OCI-LY7 (cell line): ENCODE results near the gene RPE. TPM values are rescaled to one million over a fixed set of nuclear protein-coding genes. Genes with fewer than 3 reads are reported as not detected.

ENCODE experiments used
- BruUV-seq: library from RNA; stranded (reverse); fragments of 400-500 nt; replicated peaks from 2 replicates; lab custom pipeline; 2021; lab: Mats Ljungman, UMichigan
- CTCF ChIA-PET: fragments of 300-600 bp; sonication (Branson Sonifier 250); formaldehyde crosslinking; loops from one replicate; lab custom pipeline; 2022; ENCODE audit warnings: antibody characterized with exemption; ENCODE audit not compliant: unreplicated experiment; lab: Charles Lee
- POLR2A ChIA-PET: fragments of 300-600 bp; sonication (Branson Sonifier 250); formaldehyde crosslinking; loops from one replicate; lab custom pipeline; 2022; ENCODE audit warnings: antibody characterized with exemption; lab: Charles Lee
- DNase-seq: peaks from one replicate; pipeline ENCODE4 v3.0.0-alpha.2; 2015; ENCODE audit warnings: low spot score
- H2AFZ ChIP-seq: fragments of 200-600 bp; sonication (generic), shearing (Covaris generic); 2 replicates; pipeline ENCODE4 v1.6.1; 2014; ENCODE audit warnings: mild to moderate bottlenecking, antibody characterized with exemption, low read length, moderate library complexity
- H3K27ac ChIP-seq: fragments of 200-600 bp; sonication (generic); 2 replicates; pipeline ENCODE4 v1.5.1; 2014; ENCODE audit warnings: mixed run types, low read depth, mild to moderate bottlenecking, moderate library complexity, low read length, inconsistent platforms; ENCODE audit not compliant: poor library complexity, severe bottlenecking
- H3K36me3 ChIP-seq: fragments of 200-600 bp; sonication (generic); 2 replicates; pipeline ENCODE4 v1.6.1; 2014; ENCODE audit warnings: mild to moderate bottlenecking, antibody characterized with exemption, low read length, moderate library complexity, mixed read lengths; ENCODE audit not compliant: insufficient read depth
- H3K4me1 ChIP-seq: fragments of 200-600 bp; sonication (generic); 2 replicates; pipeline ENCODE4 v1.5.1; 2014; ENCODE audit warnings: mild to moderate bottlenecking, low read length; ENCODE audit not compliant: insufficient read depth, poor library complexity, severe bottlenecking
- H3K4me2 ChIP-seq: fragments of 200-600 bp; sonication (generic); 2 replicates; pipeline ENCODE4 v1.6.1; 2014; ENCODE audit warnings: mild to moderate bottlenecking, low read length
- H3K4me3 ChIP-seq: fragments of 200-600 bp; sonication (generic); 2 replicates; pipeline ENCODE4 v1.5.1; 2014; ENCODE audit warnings: mild to moderate bottlenecking, low read depth, low read length; ENCODE audit not compliant: poor library complexity, severe bottlenecking
- H3K79me2 ChIP-seq: fragments of 200-600 bp; sonication (generic); 2 replicates; pipeline ENCODE4 v1.6.1; 2016; ENCODE audit warnings: low read depth, mild to moderate bottlenecking, low read length, moderate library complexity, mixed read lengths; ENCODE audit not compliant: insufficient read depth
- H3K9me2 ChIP-seq: fragments of 200-600 bp; sonication (generic); 2 replicates; pipeline ENCODE4 v1.6.1; 2016; ENCODE audit warnings: mild to moderate bottlenecking, low read length, mixed read lengths; ENCODE audit not compliant: insufficient read depth
- H3K9me3 ChIP-seq: fragments of 200-600 bp; sonication (generic); 2 replicates; pipeline ENCODE4 v1.6.1; 2014; ENCODE audit warnings: mild to moderate bottlenecking, mixed run types, low read length, mixed read lengths
- H4K20me1 ChIP-seq: fragments of 200-600 bp; sonication (generic); 2 replicates; pipeline ENCODE4 v1.6.1; 2014; ENCODE audit warnings: mild to moderate bottlenecking, antibody characterized with exemption, low read length, moderate library complexity, mixed read lengths; ENCODE audit not compliant: insufficient read depth
- CTCF ChIP-seq: fragments of 200-600 bp; sonication (generic); conservative IDR thresholded peaks from 2 replicates; pipeline ENCODE4 v1.5.1; 2014; ENCODE audit warnings: mild to moderate bottlenecking, antibody characterized with exemption, low read length, moderate library complexity, mixed read lengths
- EZH2phosphoT487 ChIP-seq: fragments of 200-600 bp; sonication (generic); IDR thresholded peaks from 2 replicates; pipeline ENCODE4 v1.6.1; 2018; ENCODE audit warnings: low read depth, borderline replicate concordance, mild to moderate bottlenecking, mixed run types, antibody characterized with exemption, low read length, moderate library complexity, mixed read lengths
- intact Hi-C: fragments of 100-400 bp; cut with micrococcal nuclease; formaldehyde crosslinking; loops from one replicate; pipeline ENCODE4 v1.10.0; 2022; ENCODE audit not compliant: unreplicated experiment
- total RNA-seq, 2 experiments: library from RNA; depleted of rRNA in 1 of 2; stranded (reverse); fragments of >200 nt in 1 of 2; shearing (Covaris generic) in 1 of 2; gene quantifications; 2 replicates each; pipeline ENCODE4 v1.2.3, GENCODE V29; 2014 to 2022

RPE gene
- total RNA-seq, 2 experiments from 2014 or later: 63.5 to 83.5 TPM

GRCh38 chr2:210009126-210009525, 6.7 kb downstream of the RPE start:
- Histone ChIP-seq H3K9me3 (no peaks in the 10 kb centered on the region), H2AFZ (no peak overlapping the region), H3K4me1 (peaks cover 22% of the 10 kb centered on the region), H3K9me2 (no peaks in the 10 kb centered on the region), H3K4me3 (no peak overlapping the region), H3K36me3 (peaks cover 100% of the 10 kb centered on the region), H3K27ac (no peak overlapping the region), H3K79me2 (peaks cover 98% of the 10 kb centered on the region), H4K20me1 (peaks cover 49% of the 10 kb centered on the region), H3K4me2 (no peak overlapping the region)
- DNase-seq: no peak
- intact Hi-C loops: no loop called here
- BruUV-seq: no TSS peak
- CTCF ChIA-PET: no interaction called here
- TF ChIP-seq CTCF: no peak
- TF ChIP-seq EZH2phosphoT487: no peak
- POLR2A ChIA-PET: no interaction called here

- intact Hi-C loops: no loop called here
- H3K4me3 ChIP-seq: no peak overlapping the region
- no peaks in the 10 kb centered on the region for H3K9me3 ChIP-seq
- no peak overlapping the region for H2AFZ ChIP-seq
- no peaks in the 10 kb centered on the region for H3K9me2 ChIP-seq
- H3K4me2 ChIP-seq: no peak overlapping the region
- DNase-seq: no peak
- TF ChIP-seq EZH2phosphoT487: no peak
- no peak for TF ChIP-seq CTCF
- CTCF ChIA-PET: no interaction called here
- H4K20me1 ChIP-seq: peaks cover 44% of the 10 kb centered on the region
- no TSS peak for BruUV-seq
- peaks cover 96% of the 10 kb centered on the region for H3K79me2 ChIP-seq
- peaks cover 99% of the 10 kb centered on the region for H3K36me3 ChIP-seq
- H3K27ac ChIP-seq: no peak overlapping the region
- POLR2A ChIA-PET: interaction anchor here (0.7 kb wide), 1 partner anchor 14 kb away, joined by 5 read pairs; no protein-coding TSS in a partner anchor
- H3K4me1 ChIP-seq: peaks cover 14% of the 10 kb centered on the region
Observed at GRCh38 chr2:210009896-210010295, 7.5 kb downstream of the RPE start.

- H2AFZ ChIP-seq: no peak overlapping the region
- no peak overlapping the region for H3K27ac ChIP-seq
- H3K9me3 ChIP-seq: no peaks in the 10 kb centered on the region
- no peak for DNase-seq
- H3K36me3 ChIP-seq: peaks cover 99% of the 10 kb centered on the region
- H3K4me3 ChIP-seq: no peak overlapping the region
- TF ChIP-seq EZH2phosphoT487 (no peak), CTCF (no peak)
- intact Hi-C loops: no loop called here
- no peaks in the 10 kb centered on the region for H3K4me1 ChIP-seq
- CTCF ChIA-PET: no interaction called here
- peaks cover 2% of the 10 kb centered on the region; the same call in 1 of the 2 replicates for H3K79me2 ChIP-seq
- peaks cover 7% of the 10 kb centered on the region for H4K20me1 ChIP-seq
- no peak overlapping the region for H3K4me2 ChIP-seq
- BruUV-seq: no TSS peak
- H3K9me2 ChIP-seq: no peaks in the 10 kb centered on the region
- POLR2A ChIA-PET: interaction anchor here (0.6 kb wide), 1 partner anchor 17 kb away, joined by 4 read pairs; no protein-coding TSS in a partner anchor
Observed at GRCh38 chr2:210020138-210020537, 17.7 kb downstream of the RPE start.
